H1 (cell line): ENCODE measurements around the gene ARHGAP25. TPM values are rescaled to one million over a fixed set of nuclear protein-coding genes. Genes with fewer than 3 reads are reported as not detected.

Source experiments
- CHD7 ChIP-seq: fragments of 300-600 bp; sonication (generic); IDR thresholded peaks from 2 replicates; pipeline ENCODE4 v1.7.1; 2012; ENCODE audit warnings: low read length, moderate library complexity, mild to moderate bottlenecking, inconsistent platforms; ENCODE audit not compliant: insufficient replicate concordance
- EP300 ChIP-seq, 2 experiments: IDR thresholded peaks; 1 replicate in 1 of 2; 2 replicates in 1 of 2; pipeline ENCODE4 v1.6.1; 2011 to 2012; ENCODE audit warnings: low read depth in 2 of 2, low read length in 2 of 2, mild to moderate bottlenecking in 2 of 2, borderline replicate concordance in 1 of 2, inconsistent platforms in 1 of 2, moderate library complexity in 1 of 2
- KDM4A ChIP-seq: IDR thresholded peaks from one replicate; pipeline ENCODE4 v1.7.1; 2012; ENCODE audit warnings: low read depth, mild to moderate bottlenecking, moderate library complexity, low read length, inconsistent platforms; ENCODE audit not compliant: severe bottlenecking
- MAX ChIP-seq: IDR thresholded peaks from 2 replicates; pipeline ENCODE4 v1.6.1; 2012; ENCODE audit warnings: inconsistent platforms
- POU5F1 ChIP-seq: IDR thresholded peaks from 2 replicates; pipeline ENCODE4 v1.6.1; 2011; ENCODE audit warnings: low read depth, mild to moderate bottlenecking, low read length, moderate library complexity
- RNF2 ChIP-seq: fragments of 200-900, 300-1000 bp; sonication (generic); IDR thresholded peaks from 2 replicates; pipeline ENCODE4 v1.7.1; 2016; ENCODE audit warnings: borderline replicate concordance, low read depth, mild to moderate bottlenecking, antibody characterized with exemption, low read length; ENCODE audit not compliant: poor library complexity, severe bottlenecking; ENCODE audit errors: missing control alignments
- SIN3A ChIP-seq, 2 experiments: IDR thresholded peaks in 1 of 2; conservative IDR thresholded peaks in 1 of 2; 2 replicates each; pipeline ENCODE4 v1.6.1; 2011 to 2012; ENCODE audit warnings: low read length in 2 of 2, improper control_type of control experiment in 1 of 2, low read depth in 1 of 2, mild to moderate bottlenecking in 1 of 2
- SIRT6 ChIP-seq: IDR thresholded peaks from one replicate; pipeline ENCODE4 v1.7.1; 2012; ENCODE audit warnings: low read length, inconsistent platforms
- SIX5 ChIP-seq: IDR thresholded peaks from 2 replicates; pipeline ENCODE4 v1.6.1; 2011; ENCODE audit warnings: mild to moderate bottlenecking, low read depth, low read length
- TEAD4 ChIP-seq: IDR thresholded peaks from 2 replicates; pipeline ENCODE4 v1.6.1; 2012; ENCODE audit warnings: low read depth, low read length, inconsistent platforms, mixed read lengths
- polyA plus RNA-seq, 7 experiments: library from polyadenylated mRNA; depleted of rRNA in 3 of 7; stranded (reverse) in 5 of 7; unstranded in 2 of 7; fragments of >200 nt in 5 of 7; fragments of 200-250 nt in 2 of 7; gene quantifications; 1 replicate in 5 of 7; 2 replicates in 1 of 7; 4 replicates in 1 of 7; pipeline versions ENCODE4 v1.2.1 to v1.2.3, GENCODE V29; 2011 to 2013; ENCODE audit warnings: missing spikeins in 2 of 7, mixed read lengths in 2 of 7
- total RNA-seq: library from RNA; stranded (reverse); fragmentation: NEBNext Ultra II Directional; extraction: Animal tissue kit (Norgen Biotek cat#: 25700); gene quantifications from 2 replicates; pipeline ENCODE4 v1.2.1, GENCODE V29; 2021

Gene ARHGAP25
- total and polyA plus RNA-seq, 2 of the 8 experiments (the other 6 are each of a cell fraction or from before 2014, with no cell fraction given): 1.00 to 1.2 TPM

- TF ChIP-seq CHD7 (no peak), SIN3A (conservative IDR thresholded peaks at IDR 0.05 in 1 of 2, IDR thresholded peaks at IDR 0.05 in 1 of 2; ENCODE audit: low read depth in 1 of 2, low read length in 2 of 2) (no peak), KDM4A (no peak), POU5F1 (no peak), MAX (no peak), SIX5 (no peak), RNF2 (no peak), TEAD4 (no peak), SIRT6 (no peak), EP300 (IDR thresholded peaks at IDR 0.05; ENCODE audit: borderline replicate concordance in 1 of 2, low read depth in 2 of 2, low read length in 2 of 2) (no peak)
Measured at GRCh38 chr2:68834737-68835376, 100.2 kb downstream of the ARHGAP25 start (continued).
